GM12878 (cell line): ENCODE data around the gene DNTT. TPM values are rescaled to one million over a fixed set of nuclear protein-coding genes. Genes with fewer than 3 reads are reported as not detected.

ENCODE experiments used
- ATAC-seq: fragments of 200-7000 bp; cut with Tn5 transposase; 3 replicates; pipeline ENCODE4 v1.9.1; 2020; ENCODE audit warnings: mild to moderate bottlenecking, moderate library complexity
- BruUV-seq: library from RNA; stranded (reverse); fragments of 400-500 nt; replicated peaks from 2 replicates; lab custom pipeline; 2021; lab: Mats Ljungman, UMichigan
- CTCF ChIA-PET: fragments of 300-600 bp; sonication (Branson Sonifier 250); formaldehyde crosslinking; extraction: SDS; loops from one replicate; lab custom pipeline; 2021; ENCODE audit warnings: inconsistent platforms; lab: Yijun Ruan, JAX
- POLR2A ChIA-PET: fragments of 350-600 bp; formaldehyde crosslinking; extraction: SDS; loops from one replicate; lab custom pipeline; 2021; ENCODE audit warnings: inconsistent platforms; lab: Charles Lee
- RAD21 ChIA-PET: fragments of 300-600 bp; sonication (Branson Sonifier 250); formaldehyde crosslinking; loops from one replicate; lab custom pipeline; 2023; ENCODE audit warnings: antibody characterized with exemption; ENCODE audit not compliant: unreplicated experiment; lab: Charles Lee
- SMC1A ChIA-PET: fragments of 300-600 bp; sonication (Branson Sonifier 250); formaldehyde crosslinking; loops from one replicate; lab custom pipeline; 2023; ENCODE audit not compliant: unreplicated experiment, uncharacterized antibody; lab: Charles Lee
- DNase-seq: peaks from one replicate; pipeline ENCODE4 v3.0.0-alpha.2; 2011; ENCODE audit warnings: low read depth, low spot score
- FAIRE-seq: peaks from 3 replicates; lab custom pipeline; 2011; peaks lifted over from hg19 to GRCh38; lab: Jason Lieb, UNC
- H2AFZ ChIP-seq: 2 replicates; pipeline ENCODE4 v1.6.0; 2011; ENCODE audit warnings: low read depth, low read length, control low read depth; ENCODE audit not compliant: control insufficient read depth
- H3K27ac ChIP-seq: 2 replicates; pipeline ENCODE4 v1.5.1; 2011; ENCODE audit warnings: control low read depth; ENCODE audit not compliant: control insufficient read depth, insufficient read depth
- H3K27me3 ChIP-seq, 2 experiments: replicated peaks in 1 of 2; 2 replicates each; pipeline versions ENCODE4 v1.6.0 to v1.6.1; 2011; ENCODE audit warnings: low read length in 1 of 2; ENCODE audit not compliant: control insufficient read depth in 2 of 2, insufficient read depth in 2 of 2
- H3K36me3 ChIP-seq, 2 experiments: 2 replicates each; pipeline ENCODE4 v1.5.1; 2011; ENCODE audit warnings: low read length in 1 of 2; ENCODE audit not compliant: control insufficient read depth in 2 of 2, insufficient read depth in 2 of 2
- H3K4me1 ChIP-seq: 2 replicates; pipeline ENCODE4 v1.6.1; 2011; ENCODE audit warnings: mild to moderate bottlenecking, low read length, moderate library complexity, mixed read lengths; ENCODE audit not compliant: control insufficient read depth, insufficient read depth
- H3K4me2 ChIP-seq: 2 replicates; pipeline ENCODE4 v1.6.0; 2011; ENCODE audit warnings: control low read depth; ENCODE audit not compliant: control insufficient read depth, insufficient read depth
- H3K4me3 ChIP-seq: fragments of 200-600 bp; sonication (generic); 2 replicates; pipeline ENCODE4 v1.5.1; 2016
- H3K79me2 ChIP-seq: 2 replicates; pipeline ENCODE4 v1.6.0; 2011; ENCODE audit warnings: low read length; ENCODE audit not compliant: control insufficient read depth, insufficient read depth
- H3K9ac ChIP-seq: 2 replicates; pipeline ENCODE4 v1.8.0; 2011; ENCODE audit warnings: low read length, control low read depth, mixed read lengths; ENCODE audit not compliant: control insufficient read depth, insufficient read depth
- H3K9me3 ChIP-seq: replicated peaks from 3 replicates; pipeline ENCODE4 v1.5.1; 2011; ENCODE audit warnings: mild to moderate bottlenecking, low read length; ENCODE audit not compliant: control insufficient read depth, insufficient read depth
- H4K20me1 ChIP-seq: 2 replicates; pipeline ENCODE4 v1.6.0; 2011; ENCODE audit not compliant: control insufficient read depth, insufficient read depth
- CREM ChIP-seq: IDR thresholded peaks from 2 replicates; pipeline ENCODE4 v1.6.1; 2014; ENCODE audit warnings: antibody characterized with exemption, low read depth
- HDAC2 ChIP-seq: fragments of 200-600 bp; sonication (generic); IDR thresholded peaks from 2 replicates; pipeline ENCODE4 v1.6.1; 2017
- IKZF1 ChIP-seq: fragments of 450-650 bp; conservative IDR thresholded peaks from 2 replicates; pipeline ENCODE4 v1.6.1; 2017; ENCODE audit warnings: antibody characterized with exemption, mild to moderate bottlenecking
- JUNB ChIP-seq: IDR thresholded peaks from 2 replicates; pipeline ENCODE4 v1.6.1; 2016; ENCODE audit warnings: antibody characterized with exemption, mild to moderate bottlenecking
- KDM1A ChIP-seq: fragments of 200-600 bp; sonication (generic); IDR thresholded peaks from 2 replicates; pipeline ENCODE4 v1.6.1; 2016; ENCODE audit warnings: borderline replicate concordance
- MEF2B ChIP-seq: fragments of 450-650 bp; IDR thresholded peaks from 2 replicates; pipeline ENCODE4 v1.6.1; 2018; ENCODE audit warnings: mild to moderate bottlenecking, moderate library complexity; ENCODE audit not compliant: partially characterized antibody, poor library complexity, severe bottlenecking
- NRF1 ChIP-seq: conservative IDR thresholded peaks from 2 replicates; pipeline ENCODE4 v1.6.1; 2011; ENCODE audit warnings: mild to moderate bottlenecking, low read depth, low read length, improper control_type of control experiment
- POLR2A ChIP-seq: IDR thresholded peaks from 2 replicates; pipeline ENCODE4 v1.6.1; 2011; ENCODE audit warnings: low read depth, mild to moderate bottlenecking, low read length
- RFX5 ChIP-seq: IDR thresholded peaks from 2 replicates; pipeline ENCODE4 v1.6.1; 2011; ENCODE audit warnings: low read depth, low read length, improper control_type of control experiment
- SPI1 ChIP-seq: IDR thresholded peaks from 2 replicates; pipeline ENCODE4 v1.6.1; 2011; ENCODE audit warnings: low read depth, mild to moderate bottlenecking, low read length, moderate library complexity, borderline replicate concordance; ENCODE audit not compliant: insufficient read depth
- SREBF1 ChIP-seq: IDR thresholded peaks from 2 replicates; pipeline ENCODE4 v1.6.1; 2012; ENCODE audit warnings: mild to moderate bottlenecking, low read length
- SRF ChIP-seq, 2 experiments: IDR thresholded peaks; 2 replicates each; pipeline ENCODE4 v1.6.1; 2011; ENCODE audit warnings: low read depth in 2 of 2, low read length in 2 of 2, mild to moderate bottlenecking in 1 of 2, moderate library complexity in 1 of 2
- SUPT20H ChIP-seq: IDR thresholded peaks from 2 replicates; pipeline ENCODE4 v1.6.1; 2011; ENCODE audit warnings: low read depth, mild to moderate bottlenecking, low read length, moderate library complexity, borderline replicate concordance; ENCODE audit not compliant: control insufficient read depth
- TAF1 ChIP-seq: IDR thresholded peaks from 2 replicates; pipeline ENCODE4 v1.6.1; 2011; ENCODE audit warnings: mild to moderate bottlenecking, low read depth, low read length, borderline replicate concordance
- TARDBP ChIP-seq: IDR thresholded peaks from 2 replicates; pipeline ENCODE4 v1.6.1; 2016; ENCODE audit warnings: borderline replicate concordance
- TBL1XR1 ChIP-seq: IDR thresholded peaks from 2 replicates; pipeline ENCODE4 v1.6.1; 2012; ENCODE audit warnings: low read depth, low read length, improper control_type of control experiment
- YY1 ChIP-seq: IDR thresholded peaks from 2 replicates; pipeline ENCODE4 v1.6.1; 2011; ENCODE audit warnings: low read depth, mild to moderate bottlenecking, low read length
- ZNF384 ChIP-seq: IDR thresholded peaks from 2 replicates; pipeline ENCODE4 v1.6.1; 2012; ENCODE audit warnings: low read depth, mild to moderate bottlenecking, low read length, improper control_type of control experiment, borderline replicate concordance
- ZSCAN29 ChIP-seq: fragments of 450-650 bp; IDR thresholded peaks from 2 replicates; pipeline ENCODE4 v1.6.1; 2017; ENCODE audit warnings: mild to moderate bottlenecking, moderate library complexity
- ZZZ3 ChIP-seq: IDR thresholded peaks from 2 replicates; pipeline ENCODE4 v1.6.1; 2011; ENCODE audit warnings: low read depth; ENCODE audit not compliant: control insufficient read depth, insufficient read length
- WGBS: methylation state at CpG from one replicate; pipeline ENCODE4 v1.1.6; 2016; ENCODE audit warnings: low lambda C conversion rate; ENCODE audit not compliant: insufficient replicate concordance, insufficient coverage; ENCODE audit errors: missing lambda C conversion rate; 5-methylcytosine and 5-hydroxymethylcytosine counted together
- in situ Hi-C: fragments of 300-500 bp; cut with MboI; formaldehyde crosslinking; loops from 9 replicates; pipeline ENCODE4 v1.14.3; 2018; ENCODE audit warnings: mixed read lengths
- intact Hi-C: fragments of 100-400 bp; cut with micrococcal nuclease; formaldehyde crosslinking; loops from one replicate; pipeline ENCODE4 v1.14.2; 2022; ENCODE audit not compliant: unreplicated experiment
- polyA plus RNA-seq, 11 experiments: library from polyadenylated mRNA; depleted of rRNA in 4 of 11; unstranded in 6 of 11; stranded (reverse) in 5 of 11; fragments of >200 nt; fragmentation: Nextera tagmentation in 4 of 11; fragmentation: Illumina TruSeq in 1 of 11; extraction: Ambion mirVana in 4 of 11; extraction: Trizol in 1 of 11; gene quantifications; 1 replicate in 1 of 11; 2 replicates in 10 of 11; pipeline versions ENCODE4 v1.2.1 to v1.2.3, GENCODE V29; 2011 to 2016; ENCODE audit warnings: inconsistent platforms in 2 of 11, missing spikeins in 2 of 11, low read depth in 1 of 11
- total RNA-seq, 4 experiments: library from RNA; depleted of rRNA in 3 of 4; stranded (reverse); fragments of >200 nt in 3 of 4; fragmentation: Illumina TruSeq in 1 of 4; extraction: Trizol in 1 of 4; gene quantifications; 2 replicates each; pipeline versions ENCODE4 v1.2.1 to v1.2.3, GENCODE V29; 2013 to 2021

DNTT gene
- total and polyA plus RNA-seq, 10 of the 15 experiments (the other 5 are each of a cell fraction or from before 2014, with no cell fraction given), result 0.06 to 0.13 (median 0.09) TPM; not detected in 5

DNA sequence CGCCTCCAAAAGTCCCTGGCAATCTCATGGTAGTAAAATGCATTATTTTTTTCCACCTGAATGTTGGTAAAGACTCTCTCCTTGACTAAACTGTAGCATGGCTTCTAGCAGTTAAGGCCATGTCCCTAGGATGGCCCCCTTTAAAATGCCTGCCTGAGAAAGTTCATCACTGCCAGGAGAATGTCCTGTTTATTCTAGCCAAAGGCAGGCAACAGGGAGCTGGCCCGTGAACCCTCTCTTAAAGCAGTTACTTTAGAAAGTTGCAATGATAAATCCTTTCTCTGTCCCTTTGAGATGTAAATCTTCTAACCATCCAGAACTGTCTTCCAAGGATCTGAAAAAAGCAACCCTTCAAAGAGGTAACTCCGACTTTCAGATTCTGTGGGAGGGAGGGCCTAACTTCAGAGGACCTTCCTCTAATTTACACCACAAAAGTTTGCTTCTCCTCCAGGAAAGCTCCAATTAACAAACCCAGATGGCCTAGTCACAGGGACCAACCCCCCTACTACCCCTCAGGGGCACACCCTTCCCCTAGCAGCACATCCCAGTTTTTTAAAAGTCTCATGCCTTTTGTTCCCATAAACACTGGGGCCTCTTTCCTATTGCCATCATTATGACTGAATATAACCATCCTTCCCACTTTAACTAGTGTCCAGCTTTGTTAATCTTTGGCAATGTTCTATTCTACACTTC lies 5.5 kb downstream of the DNTT start (continued):
- TF ChIP-seq SRF (IDR thresholded peaks at IDR 0.05; ENCODE audit: low read depth in 2 of 2, low read length in 2 of 2) (no peak), ZZZ3 (no peak), YY1 (no peak), RFX5 (no peak), HDAC2 (no peak), TBL1XR1 (no peak), ZNF384 (no peak)
- TF ChIP-seq, all 136 proteins: peak for 0

DNA sequence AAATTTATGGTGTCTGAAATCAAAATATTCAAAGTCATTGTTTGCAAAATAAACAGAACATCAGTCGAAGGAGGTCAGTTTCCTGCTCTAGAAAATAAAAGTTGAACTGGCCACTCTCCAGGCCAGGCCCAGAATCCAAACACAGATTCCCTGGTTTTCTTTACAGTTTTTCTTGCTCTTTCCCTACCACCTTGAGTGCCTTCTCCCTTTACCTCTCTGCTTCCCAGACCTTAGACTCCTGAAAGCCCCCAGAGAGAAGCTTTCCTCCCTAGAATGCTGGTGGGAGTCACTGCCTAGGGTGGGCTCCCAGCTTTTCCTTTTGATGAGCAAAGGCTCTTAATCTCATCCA lies 6.1 kb downstream of the DNTT start:
- no peak overlapping the region for H3K4me2 ChIP-seq
- 0% methylated on average over 1 of the region's 1 CpG for WGBS
- intact Hi-C loops, result no loop called here
- no peak for FAIRE-seq
- TF ChIP-seq SPI1 (no peak), IKZF1 (no peak), ZSCAN29 (no peak), KDM1A (no peak), CREM (no peak), JUNB (no peak), SREBF1 (no peak), NRF1 (no peak), POLR2A (no peak), TAF1 (no peak), TARDBP (no peak), SUPT20H (no peak), MEF2B (no peak)
- TF ChIP-seq, all 136 proteins: peak for 0
- Histone ChIP-seq H3K4me1 (no peaks in the 10 kb centered on the region), H3K27ac (no peak overlapping the region), H3K4me3 (no peak overlapping the region), H4K20me1 (no peaks in the 10 kb centered on the region), H3K36me3 (no peaks in the 10 kb centered on the region), H2AFZ (no peak overlapping the region), H3K9ac (no peak overlapping the region), H3K9me3 (no peaks in the 10 kb centered on the region), H3K27me3 (peaks cover 0 to 2% of the 10 kb centered on the region in 2 experiments; a peak in 1 of 4 replicates), H3K79me2 (no peaks in the 10 kb centered on the region)
- DNase-seq, result no peak
- CTCF ChIA-PET, result interaction anchor here (0.5 to 2.7 kb wide), 3 partner anchors 17 to 119 kb away, joined by 3 to 12 read pairs (median 4); no protein-coding TSS in a partner anchor
- in situ Hi-C loops, result no loop called here
- no peak for ATAC-seq
- SMC1A ChIA-PET, result no interaction called here
- POLR2A ChIA-PET, result no interaction called here
- RAD21 ChIA-PET, result no interaction called here
- no TSS peak for BruUV-seq
